Measurements from ENCODE around the gene ZNG1A.
"Not testable (repeated sequence)": the region's sequence is repeated elsewhere in the genome, so short reads cannot be mapped to it uniquely, and the experiment has no call there.

- TF ChIP-seq ZFP30 (CRISPR knock-in tag; IDR thresholded peaks at IDR 0.05); ARNTL (CRISPR knock-in tag; IDR thresholded peaks at IDR 0.05; ENCODE audit: borderline replicate concordance, low read depth); CREB5 (CRISPR knock-in tag; IDR thresholded peaks at IDR 0.05; ENCODE audit: low read depth); BACH2 (CRISPR knock-in tag; IDR thresholded peaks at IDR 0.05; ENCODE audit: borderline replicate concordance); ESRRG (CRISPR knock-in tag; IDR thresholded peaks at IDR 0.05); ISL1 (CRISPR knock-in tag; IDR thresholded peaks at IDR 0.05); RARB (CRISPR knock-in tag; IDR thresholded peaks at IDR 0.05); SNAI2 (CRISPR knock-in tag; IDR thresholded peaks at IDR 0.05); ZC3H10 (CRISPR knock-in tag; IDR thresholded peaks at IDR 0.05); ZNF8 (CRISPR knock-in tag; IDR thresholded peaks at IDR 0.05); ZNF70 (CRISPR knock-in tag; IDR thresholded peaks at IDR 0.05): not testable (repeated sequence)
Observed at GRCh38 chr9:78333-78732, 100.5 kb downstream of the ZNG1A start.
